ENCODE data around the gene SUSD4.

DNA sequence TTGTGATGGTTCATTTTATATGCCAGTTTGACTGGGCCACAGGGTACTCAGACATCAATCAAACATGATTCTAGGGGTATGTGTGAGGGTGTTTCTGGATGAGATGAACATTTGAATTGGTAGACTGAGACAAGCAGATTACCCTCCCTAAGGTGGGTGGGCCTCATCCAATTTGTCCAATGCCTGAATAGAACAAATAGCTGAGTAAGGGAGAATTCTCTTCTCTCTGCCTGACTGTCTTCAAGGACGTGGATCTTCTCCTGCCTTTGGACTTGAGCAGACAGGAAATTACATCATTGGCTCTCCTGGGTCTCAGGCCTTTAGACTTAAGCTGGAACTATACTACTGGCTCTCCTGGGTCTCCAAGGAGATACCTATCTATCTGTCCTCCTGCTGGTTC, 64.4 kb downstream of the SUSD4 start:
- TF ChIP-seq, protein P1, sequence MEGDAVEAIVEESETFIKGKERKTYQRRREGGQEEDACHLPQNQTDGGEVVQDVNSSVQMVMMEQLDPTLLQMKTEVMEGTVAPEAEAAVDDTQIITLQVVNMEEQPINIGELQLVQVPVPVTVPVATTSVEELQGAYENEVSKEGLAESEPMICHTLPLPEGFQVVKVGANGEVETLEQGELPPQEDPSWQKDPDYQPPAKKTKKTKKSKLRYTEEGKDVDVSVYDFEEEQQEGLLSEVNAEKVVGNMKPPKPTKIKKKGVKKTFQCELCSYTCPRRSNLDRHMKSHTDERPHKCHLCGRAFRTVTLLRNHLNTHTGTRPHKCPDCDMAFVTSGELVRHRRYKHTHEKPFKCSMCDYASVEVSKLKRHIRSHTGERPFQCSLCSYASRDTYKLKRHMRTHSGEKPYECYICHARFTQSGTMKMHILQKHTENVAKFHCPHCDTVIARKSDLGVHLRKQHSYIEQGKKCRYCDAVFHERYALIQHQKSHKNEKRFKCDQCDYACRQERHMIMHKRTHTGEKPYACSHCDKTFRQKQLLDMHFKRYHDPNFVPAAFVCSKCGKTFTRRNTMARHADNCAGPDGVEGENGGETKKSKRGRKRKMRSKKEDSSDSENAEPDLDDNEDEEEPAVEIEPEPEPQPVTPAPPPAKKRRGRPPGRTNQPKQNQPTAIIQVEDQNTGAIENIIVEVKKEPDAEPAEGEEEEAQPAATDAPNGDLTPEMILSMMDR (IDR thresholded peaks at IDR 0.05) = no peak
- TF ChIP-seq POLR2A (IDR thresholded peaks at IDR 0.05) = no peak
